HepG2 (cell line): Measurements from ENCODE around the gene STIM2.

Experiments used
- BRD4 ChIP-seq: sonication (generic); formaldehyde crosslinking; IDR thresholded peaks from 2 replicates; pipeline ENCODE4 v1.4.0; 2020; ENCODE audit warnings: missing genetic modification reagents
- CREM ChIP-seq, 2 experiments: sonication (generic) in 1 of 2; formaldehyde crosslinking in 1 of 2; IDR thresholded peaks; 2 replicates each; pipeline versions ENCODE4 v1.4.0 to v1.6.1; 2016 to 2020; ENCODE audit warnings: antibody characterized with exemption in 1 of 2, mild to moderate bottlenecking in 1 of 2, missing genetic modification reagents in 1 of 2
- DNMT1 ChIP-seq: sonication (generic); formaldehyde crosslinking; IDR thresholded peaks from 2 replicates; pipeline ENCODE4 v1.5.1; 2020; ENCODE audit warnings: mild to moderate bottlenecking, missing genetic modification reagents
- EZH2 ChIP-seq: conservative IDR thresholded peaks from 2 replicates; pipeline ENCODE4 v1.6.1; 2012; ENCODE audit warnings: mild to moderate bottlenecking, low read depth, low read length, moderate library complexity
- FIP1L1 ChIP-seq: fragments of 200-400 bp; formaldehyde crosslinking; IDR thresholded peaks from 2 replicates; pipeline ENCODE4 v1.6.1; 2018; ENCODE audit warnings: low read depth, mild to moderate bottlenecking, low read length, moderate library complexity, borderline replicate concordance; ENCODE audit not compliant: insufficient read depth
- POLR2A ChIP-seq, 2 experiments: IDR thresholded peaks; 2 replicates each; pipeline ENCODE4 v1.6.1; 2011; ENCODE audit warnings: low read depth in 2 of 2, low read length in 2 of 2, mild to moderate bottlenecking in 1 of 2, moderate library complexity in 1 of 2; ENCODE audit not compliant: insufficient read depth in 1 of 2
- SIX1 ChIP-seq: sonication (generic); formaldehyde crosslinking; IDR thresholded peaks from 2 replicates; pipeline ENCODE4 v1.4.0; 2020; ENCODE audit warnings: missing genetic modification reagents, borderline replicate concordance
- SP1 ChIP-seq, 2 experiments: fragments of 450-650 bp in 1 of 2; sonication (generic) in 1 of 2; formaldehyde crosslinking in 1 of 2; IDR thresholded peaks; 2 replicates each; pipeline versions ENCODE4 v1.4.0 to v1.6.1; 2016 to 2020; ENCODE audit warnings: missing genetic modification reagents in 1 of 2
- ZBTB34 ChIP-seq: sonication (generic); formaldehyde crosslinking; IDR thresholded peaks from 2 replicates; pipeline ENCODE4 v1.8.0; 2022; ENCODE audit warnings: mild to moderate bottlenecking, missing genetic modification reagents
- ZNF263 ChIP-seq: sonication (generic); formaldehyde crosslinking; IDR thresholded peaks from 2 replicates; pipeline ENCODE4 v1.4.0; 2020; ENCODE audit warnings: missing genetic modification reagents
- ZNF354B ChIP-seq: sonication (generic); formaldehyde crosslinking; IDR thresholded peaks from 2 replicates; pipeline ENCODE4 v1.8.0; 2022; ENCODE audit warnings: mild to moderate bottlenecking, missing genetic modification reagents
- ZNF644 ChIP-seq: IDR thresholded peaks from 2 replicates; pipeline ENCODE4 v1.6.1; 2016; ENCODE audit warnings: low read depth
- ZNF891 ChIP-seq: sonication (generic); formaldehyde crosslinking; IDR thresholded peaks from 2 replicates; pipeline ENCODE4 v1.5.0; 2020; ENCODE audit warnings: mild to moderate bottlenecking, missing genetic modification reagents
- TF ChIP-seq, protein P1 (sequence below): sonication (generic); formaldehyde crosslinking; IDR thresholded peaks from 2 replicates; pipeline ENCODE4 v1.5.1; 2020; ENCODE audit warnings: mild to moderate bottlenecking, missing genetic modification reagents, moderate library complexity

DNA sequence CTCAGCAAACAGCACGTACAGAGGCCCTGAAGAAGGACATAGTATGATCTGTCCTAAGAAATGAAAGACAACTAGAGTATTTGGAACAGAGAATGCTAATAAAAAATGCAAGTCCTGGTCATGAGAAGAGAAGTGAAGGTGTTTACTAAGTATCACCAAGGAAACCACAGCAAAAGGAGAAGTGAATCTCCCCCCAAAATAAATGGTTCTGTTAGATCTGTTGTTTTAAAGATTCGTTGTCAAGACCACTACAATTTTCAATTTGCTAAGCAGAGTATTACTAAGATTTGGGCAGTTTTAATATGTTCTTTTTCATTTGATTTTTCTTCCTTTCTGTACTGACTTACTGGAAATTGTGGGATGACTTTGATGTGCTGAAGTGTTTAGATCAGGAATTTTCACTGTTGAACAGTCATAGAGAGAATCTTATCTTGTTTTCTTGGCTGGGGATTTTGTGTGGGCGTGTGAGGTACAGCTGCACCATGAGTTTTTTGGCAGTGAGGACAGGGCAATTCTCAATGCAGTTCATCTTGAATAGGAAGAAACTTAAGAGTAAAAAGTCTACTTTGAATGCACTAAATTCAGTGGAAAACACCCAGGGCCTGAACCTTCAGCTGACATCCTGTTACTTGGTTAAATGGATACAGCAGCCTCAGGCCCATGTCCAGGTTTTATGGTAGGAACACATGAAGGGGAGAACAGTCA lies 132.2 kb downstream of the STIM2 start:
- TF ChIP-seq DNMT1 = no peak
- TF ChIP-seq POLR2A (IDR thresholded peaks at IDR 0.05; ENCODE audit: insufficient read depth in 1 of 2, low read depth in 2 of 2, low read length in 2 of 2) = no peak
- no peak for TF ChIP-seq SP1 (IDR thresholded peaks at IDR 0.05)
- TF ChIP-seq SP1 (CRISPR knock-in tag; IDR thresholded peaks at IDR 0.05) = no peak
- TF ChIP-seq EZH2 = no peak
- TF ChIP-seq, protein P1, sequence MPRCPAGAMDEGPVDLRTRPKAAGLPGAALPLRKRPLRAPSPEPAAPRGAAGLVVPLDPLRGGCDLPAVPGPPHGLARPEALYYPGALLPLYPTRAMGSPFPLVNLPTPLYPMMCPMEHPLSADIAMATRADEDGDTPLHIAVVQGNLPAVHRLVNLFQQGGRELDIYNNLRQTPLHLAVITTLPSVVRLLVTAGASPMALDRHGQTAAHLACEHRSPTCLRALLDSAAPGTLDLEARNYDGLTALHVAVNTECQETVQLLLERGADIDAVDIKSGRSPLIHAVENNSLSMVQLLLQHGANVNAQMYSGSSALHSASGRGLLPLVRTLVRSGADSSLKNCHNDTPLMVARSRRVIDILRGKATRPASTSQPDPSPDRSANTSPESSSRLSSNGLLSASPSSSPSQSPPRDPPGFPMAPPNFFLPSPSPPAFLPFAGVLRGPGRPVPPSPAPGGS (CRISPR knock-in tag) = no peak
- TF ChIP-seq ZNF644 (CRISPR knock-in tag) = no peak
- no peak for TF ChIP-seq SIX1 (CRISPR knock-in tag)
- TF ChIP-seq ZNF354B (CRISPR knock-in tag) = no peak
- TF ChIP-seq FIP1L1 = no peak
- TF ChIP-seq ZNF263 (CRISPR knock-in tag) = no peak
- TF ChIP-seq ZNF891 (CRISPR knock-in tag) = no peak
- TF ChIP-seq CREM (IDR thresholded peaks at IDR 0.05) = no peak
- no peak for TF ChIP-seq CREM (CRISPR knock-in tag; IDR thresholded peaks at IDR 0.05)
- no peak for TF ChIP-seq BRD4 (CRISPR knock-in tag)
- no peak for TF ChIP-seq ZBTB34 (CRISPR knock-in tag)
